ENCODE results near the gene LLGL1.

The LLGL1 gene

DNA sequence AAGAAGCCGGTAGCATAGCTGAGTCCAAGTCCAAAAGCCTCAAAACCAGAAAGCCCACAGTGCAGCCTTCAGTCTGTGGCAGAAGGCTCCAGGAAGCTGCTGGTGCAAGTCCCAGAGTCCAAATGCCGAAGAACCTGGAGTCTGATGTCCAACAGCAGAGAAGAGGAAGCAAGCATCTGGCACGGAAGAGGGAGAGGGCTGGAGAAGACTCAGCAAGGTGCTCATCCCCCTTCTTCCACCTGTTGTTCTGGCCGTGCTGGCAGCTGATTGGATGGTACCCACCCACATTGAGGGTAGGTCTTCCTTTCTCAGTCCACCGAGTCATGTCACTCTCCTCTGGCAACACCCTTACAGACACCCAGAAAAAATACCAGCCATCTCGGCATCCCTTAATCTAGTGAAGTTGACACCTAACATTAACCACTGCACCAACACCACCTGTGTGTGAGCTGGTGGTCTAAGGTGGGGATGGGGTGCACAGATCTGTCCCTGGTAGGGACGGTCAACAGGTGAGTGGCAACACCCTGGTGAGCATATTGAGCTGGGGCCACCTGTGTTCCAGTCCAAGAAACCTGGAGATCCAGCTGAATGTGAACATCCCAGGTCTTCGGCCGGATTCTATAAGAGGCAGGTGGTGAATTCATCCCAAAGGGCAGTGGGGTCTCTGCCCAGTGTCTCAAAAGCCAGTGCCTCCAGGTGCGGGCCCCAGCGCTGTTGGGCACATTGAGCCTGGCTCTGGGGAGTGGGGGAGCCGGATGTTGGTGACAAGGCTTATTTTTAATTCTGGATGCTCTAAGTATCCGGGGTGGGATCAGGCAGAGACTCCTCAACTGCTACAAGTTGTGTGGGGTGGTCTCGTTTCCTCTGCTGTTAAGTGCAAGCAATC, 44.9 kb downstream of the LLGL1 start:
- DNase-seq (ENCODE audit: low spot score), result peak; percentile 48

DNA sequence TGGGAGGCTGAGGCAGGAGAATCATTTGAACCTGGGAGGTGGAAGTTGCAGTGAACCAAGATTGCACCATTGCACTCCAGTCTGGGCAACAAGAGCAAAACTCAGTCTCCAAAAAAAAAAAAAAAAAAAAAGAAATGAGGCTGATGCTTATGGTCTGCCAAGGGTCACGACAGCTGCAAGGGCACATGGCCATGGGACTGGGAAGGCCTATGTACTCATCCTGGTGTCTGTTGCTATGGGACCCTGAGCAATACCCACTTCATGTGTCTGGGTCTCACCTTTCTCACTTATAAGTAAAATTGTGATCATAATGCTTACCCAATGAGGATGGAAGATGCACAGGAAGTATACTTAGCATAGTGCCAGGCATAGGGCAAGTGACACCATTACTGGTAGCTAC, 51.6 kb downstream of the LLGL1 start:
- DNase-seq (ENCODE audit: low spot score), result no peak

DNA sequence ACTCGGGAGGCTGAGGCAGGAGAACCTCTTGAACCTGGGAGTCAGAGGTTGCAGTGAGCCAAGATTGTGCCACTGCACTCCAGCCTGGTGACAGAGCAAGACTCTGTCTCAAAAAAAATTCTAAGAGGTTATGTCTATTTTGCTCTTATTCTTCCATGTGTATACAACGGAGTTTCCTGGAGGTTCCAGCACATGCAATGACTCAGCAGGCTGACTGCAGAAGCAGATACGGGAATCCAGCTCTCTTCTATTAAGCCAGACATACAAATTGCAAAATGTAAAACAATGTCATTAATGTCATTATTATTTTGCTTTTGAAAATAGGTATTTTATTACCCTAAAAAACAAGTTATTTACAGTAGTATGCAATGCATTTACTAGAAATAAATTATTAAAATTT, 53.4 kb downstream of the LLGL1 start:
- no peak for DNase-seq (ENCODE audit: low spot score)

DNA sequence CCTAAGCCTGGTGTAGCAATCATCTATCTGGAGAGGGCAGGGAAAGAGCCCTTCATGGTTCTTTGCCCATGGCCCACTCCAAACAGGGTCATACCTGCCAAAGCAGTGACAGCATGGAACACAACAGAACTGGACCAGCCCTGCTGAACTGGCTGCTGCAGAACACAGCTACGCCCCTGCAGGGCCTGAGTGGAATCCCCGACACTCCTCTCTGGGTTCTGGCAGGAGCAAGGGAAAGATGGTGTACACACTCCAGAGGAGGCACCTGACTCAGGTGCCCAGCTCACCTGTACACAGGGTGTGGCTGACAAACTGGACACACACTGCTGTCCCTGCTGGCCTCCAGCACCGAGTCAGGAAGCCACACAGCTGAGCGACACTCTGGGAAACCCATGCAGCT, 54.8 kb downstream of the LLGL1 start:
- no peak for DNase-seq (ENCODE audit: low spot score)

DNA sequence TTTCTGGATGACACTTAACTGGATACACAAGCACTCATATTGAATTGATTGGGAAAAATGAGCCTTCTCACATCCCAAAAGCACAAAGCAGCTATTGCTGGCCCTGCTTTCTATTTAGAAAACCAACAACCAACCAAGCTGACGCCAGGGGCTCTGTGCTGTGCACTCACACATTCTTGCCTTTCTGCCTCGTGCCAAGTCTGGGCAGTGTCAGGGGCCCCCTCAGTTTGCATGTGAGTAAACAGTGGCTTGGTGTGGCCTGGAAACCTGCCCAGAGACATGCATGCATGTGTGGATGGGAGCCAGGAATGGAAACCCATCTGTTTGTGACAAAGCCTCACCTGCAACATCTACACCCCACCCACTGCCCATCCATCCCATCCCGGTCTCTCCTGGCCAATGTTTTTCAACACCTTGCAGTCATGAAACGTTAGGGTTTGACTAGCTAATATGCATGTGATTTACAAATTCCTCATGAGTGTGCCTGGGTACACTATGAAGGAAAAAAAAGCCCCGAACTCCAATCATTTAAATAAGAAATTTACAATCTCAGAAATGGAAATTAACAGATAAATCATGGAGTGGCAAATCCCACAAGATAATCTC, 55.4 kb downstream of the LLGL1 start:
- no peak for DNase-seq (ENCODE audit: low spot score)

DNA sequence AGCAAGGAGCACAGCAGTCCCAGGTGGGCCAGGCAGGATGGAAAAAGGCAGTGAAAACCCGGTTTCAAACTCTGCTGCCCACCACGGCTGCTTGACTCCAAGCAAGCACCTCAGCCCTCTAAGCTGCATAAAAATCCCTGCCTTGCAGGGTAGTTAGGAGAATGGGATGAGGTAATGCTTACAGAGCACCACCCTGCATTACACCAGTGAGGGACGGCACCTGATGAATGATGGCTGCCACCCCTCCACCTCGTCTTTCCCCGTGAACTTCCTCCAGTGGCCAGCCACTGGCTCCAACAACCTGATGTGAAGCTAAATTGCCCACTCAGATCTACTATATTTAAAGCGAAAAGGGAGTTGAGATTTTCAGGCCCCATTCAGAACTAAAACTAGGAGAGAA, 56.4 kb downstream of the LLGL1 start:
- DNase-seq (ENCODE audit: low spot score), result no peak

DNA sequence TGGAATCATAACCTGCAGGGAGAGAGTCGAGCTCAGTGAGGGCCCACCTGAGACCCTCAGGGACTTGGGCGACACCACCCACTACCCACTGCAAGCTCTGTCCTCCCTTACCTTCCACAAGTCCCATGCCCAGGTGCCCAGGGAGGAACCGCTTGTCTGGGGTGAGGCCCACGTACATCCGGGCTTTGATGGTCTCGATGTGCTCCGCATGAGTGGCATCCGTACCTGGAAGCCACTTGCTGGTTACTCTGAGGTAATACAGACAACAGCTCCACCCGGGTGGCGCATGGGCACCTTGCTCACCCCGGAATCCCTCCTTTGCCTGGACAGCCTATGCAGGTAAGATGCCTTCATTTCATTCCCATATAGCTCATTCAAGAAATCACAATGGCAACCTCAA, 59.9 kb downstream of the LLGL1 start:
- DNase-seq (ENCODE audit: low spot score), result no peak

DNA sequence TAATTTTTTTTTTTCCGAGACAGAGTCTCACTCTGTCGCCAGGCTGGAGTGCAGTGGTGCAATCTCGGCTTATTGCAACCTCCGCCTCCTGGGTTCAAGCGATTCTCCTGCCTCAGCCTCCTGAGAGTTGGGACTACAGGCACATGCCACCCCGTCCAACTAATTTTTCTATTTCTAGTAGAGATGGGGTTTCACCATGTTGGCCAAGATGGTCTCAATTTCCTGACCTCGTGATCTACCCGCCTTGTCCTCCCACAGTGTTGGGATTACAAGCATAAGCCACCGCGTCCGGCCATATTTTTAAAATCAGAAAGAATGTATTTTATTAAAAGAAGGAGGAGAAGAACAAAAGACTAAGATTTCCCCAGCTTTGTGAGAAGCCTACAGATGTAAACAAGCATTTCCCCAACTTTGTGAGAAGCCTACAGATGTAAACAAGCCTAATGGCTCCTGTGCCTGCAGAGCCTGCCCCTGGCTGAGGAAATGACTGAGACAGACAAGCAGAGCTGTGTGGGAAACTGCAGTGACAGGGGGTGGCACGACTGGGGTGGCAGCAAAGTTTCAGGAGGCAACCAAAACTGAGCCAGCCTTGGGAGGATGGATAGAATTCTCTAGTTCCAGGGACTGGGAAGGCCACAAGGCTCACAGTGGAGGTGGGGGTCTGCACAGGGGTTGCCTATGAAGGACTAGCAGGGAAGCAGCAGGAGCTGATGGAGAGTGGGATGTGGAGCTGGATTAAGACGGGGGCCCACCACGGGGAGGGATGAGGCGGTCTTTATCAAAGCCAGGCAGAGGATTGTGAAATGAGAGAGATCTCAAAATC, 66.5 kb downstream of the LLGL1 start:
- no peak for DNase-seq (ENCODE audit: low spot score)

Measured in ecto neural progenitor cell (in vitro differentiated cells).